ENCODE measurements around the gene RABGAP1L. TPM values are rescaled to one million over a fixed set of nuclear protein-coding genes. Genes with fewer than 3 reads are reported as not detected.
"Not testable (repeated sequence)": the region's sequence is repeated elsewhere in the genome, so short reads cannot be mapped to it uniquely, and the experiment has no call there.

RABGAP1L gene
- total RNA-seq, 4 donors from 2014 or later = 70.5 to 100 (median 92.6) TPM

DNA sequence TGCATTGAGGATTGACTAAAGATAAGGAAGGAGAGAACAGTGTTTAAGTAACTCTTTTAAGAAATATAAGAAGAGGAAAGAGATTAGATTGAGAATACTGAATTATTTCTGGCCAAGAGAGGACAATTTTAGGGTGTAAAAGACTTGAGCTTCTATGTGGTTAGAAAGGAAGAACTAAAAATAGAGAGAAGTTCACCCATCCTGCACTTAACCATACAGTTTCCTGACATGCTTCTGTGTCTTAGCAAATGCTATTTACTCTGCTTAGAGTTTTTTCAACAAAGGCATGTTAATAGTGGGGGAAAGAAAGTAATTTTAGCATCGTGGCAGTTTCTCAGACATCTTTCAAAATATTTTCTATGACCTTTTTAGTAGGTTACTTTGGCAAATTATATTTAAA lies 165.6 kb downstream of the RABGAP1L start:
- no peak for DNase-seq
- Histone ChIP-seq H3K4me1 (no peaks in the 10 kb centered on the region), H3K4me3 (replicated peaks in 1 of 3) (no peak overlapping the region), H3K9me3 (no peaks in the 10 kb centered on the region), H3K27me3 (no peaks in the 10 kb centered on the region), H3K27ac (no peak overlapping the region), H3K36me3 (peaks cover 0 to 3% of the 10 kb centered on the region in 2 donors)
- intact Hi-C loops (cut with DNase I) = no loop called here
- WGBS, 2 donors = 67 to 76% methylated on average over 1 of the region's 1 CpG
- no peak for TF ChIP-seq POLR2A (IDR thresholded peaks at IDR 0.05)
- TF ChIP-seq, protein P1, sequence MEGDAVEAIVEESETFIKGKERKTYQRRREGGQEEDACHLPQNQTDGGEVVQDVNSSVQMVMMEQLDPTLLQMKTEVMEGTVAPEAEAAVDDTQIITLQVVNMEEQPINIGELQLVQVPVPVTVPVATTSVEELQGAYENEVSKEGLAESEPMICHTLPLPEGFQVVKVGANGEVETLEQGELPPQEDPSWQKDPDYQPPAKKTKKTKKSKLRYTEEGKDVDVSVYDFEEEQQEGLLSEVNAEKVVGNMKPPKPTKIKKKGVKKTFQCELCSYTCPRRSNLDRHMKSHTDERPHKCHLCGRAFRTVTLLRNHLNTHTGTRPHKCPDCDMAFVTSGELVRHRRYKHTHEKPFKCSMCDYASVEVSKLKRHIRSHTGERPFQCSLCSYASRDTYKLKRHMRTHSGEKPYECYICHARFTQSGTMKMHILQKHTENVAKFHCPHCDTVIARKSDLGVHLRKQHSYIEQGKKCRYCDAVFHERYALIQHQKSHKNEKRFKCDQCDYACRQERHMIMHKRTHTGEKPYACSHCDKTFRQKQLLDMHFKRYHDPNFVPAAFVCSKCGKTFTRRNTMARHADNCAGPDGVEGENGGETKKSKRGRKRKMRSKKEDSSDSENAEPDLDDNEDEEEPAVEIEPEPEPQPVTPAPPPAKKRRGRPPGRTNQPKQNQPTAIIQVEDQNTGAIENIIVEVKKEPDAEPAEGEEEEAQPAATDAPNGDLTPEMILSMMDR (IDR thresholded peaks at IDR 0.05) = no peak

DNA sequence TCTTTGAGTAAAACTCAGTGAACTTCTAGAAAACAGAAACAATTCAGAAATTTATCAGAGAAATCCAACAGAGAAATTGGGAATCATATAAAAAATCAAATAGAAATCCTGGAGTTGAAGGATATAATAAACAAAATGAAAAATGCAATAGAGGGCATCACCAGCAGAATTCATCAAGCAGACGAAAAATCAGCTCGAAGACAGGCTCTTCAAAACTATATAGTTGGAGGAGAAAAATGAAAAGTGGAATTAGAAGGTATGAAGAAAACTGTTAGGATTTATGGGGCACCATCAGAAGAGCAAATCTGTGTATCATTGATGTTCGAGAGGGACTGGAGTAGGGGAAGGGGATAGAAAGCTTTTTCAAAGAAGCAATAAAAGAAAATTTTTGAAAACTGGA lies 167.0 kb downstream of the RABGAP1L start:
- Histone ChIP-seq H3K27me3 (no peaks in the 10 kb centered on the region), H3K27ac (no peak overlapping the region), H3K4me3 (replicated peaks in 1 of 3) (no peak overlapping the region), H3K9me3 (no peaks in the 10 kb centered on the region), H3K36me3 (peaks cover 0 to 3% of the 10 kb centered on the region in 2 donors), H3K4me1 (no peaks in the 10 kb centered on the region)
- intact Hi-C loops (cut with DNase I) = no loop called here
- 97 to 99% methylated on average over 3 of the region's 3 CpGs for WGBS, 2 donors
- TF ChIP-seq, protein P1 (IDR thresholded peaks at IDR 0.05) = no peak
- TF ChIP-seq POLR2A (IDR thresholded peaks at IDR 0.05) = no peak
- no peak for DNase-seq

DNA sequence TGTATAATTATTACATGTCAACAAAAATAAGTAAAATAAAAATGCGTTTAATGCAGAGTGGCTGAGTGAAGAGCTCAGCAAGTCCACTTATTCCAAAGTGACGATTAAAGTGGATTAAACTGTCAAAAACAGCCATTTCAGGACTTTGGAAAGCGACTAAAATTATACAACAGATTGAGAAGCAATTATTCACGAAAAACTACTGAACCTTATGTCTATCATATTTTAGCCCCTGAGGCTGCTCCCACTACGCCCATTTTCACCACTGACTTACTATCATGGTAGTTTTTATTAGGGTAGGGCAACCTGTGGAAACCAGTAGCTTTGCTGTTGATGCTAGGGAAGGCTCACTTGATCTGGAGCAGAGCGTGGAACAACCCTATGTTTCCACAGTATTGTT lies 174.1 kb downstream of the RABGAP1L start:
- Histone ChIP-seq H3K36me3 (no peaks in the 10 kb centered on the region), H3K4me1 (no peaks in the 10 kb centered on the region), H3K9me3 (no peaks in the 10 kb centered on the region), H3K4me3 (replicated peaks in 1 of 3) (no peak overlapping the region), H3K27me3 (no peaks in the 10 kb centered on the region), H3K27ac (no peak overlapping the region)
- TF ChIP-seq, protein P1 (IDR thresholded peaks at IDR 0.05) = no peak
- TF ChIP-seq POLR2A (IDR thresholded peaks at IDR 0.05) = no peak
- WGBS, 2 donors = 93 to 95% methylated on average over 6 of the region's 6 CpGs
- DNase-seq = no peak
- intact Hi-C loops (cut with DNase I) = no loop called here

DNA sequence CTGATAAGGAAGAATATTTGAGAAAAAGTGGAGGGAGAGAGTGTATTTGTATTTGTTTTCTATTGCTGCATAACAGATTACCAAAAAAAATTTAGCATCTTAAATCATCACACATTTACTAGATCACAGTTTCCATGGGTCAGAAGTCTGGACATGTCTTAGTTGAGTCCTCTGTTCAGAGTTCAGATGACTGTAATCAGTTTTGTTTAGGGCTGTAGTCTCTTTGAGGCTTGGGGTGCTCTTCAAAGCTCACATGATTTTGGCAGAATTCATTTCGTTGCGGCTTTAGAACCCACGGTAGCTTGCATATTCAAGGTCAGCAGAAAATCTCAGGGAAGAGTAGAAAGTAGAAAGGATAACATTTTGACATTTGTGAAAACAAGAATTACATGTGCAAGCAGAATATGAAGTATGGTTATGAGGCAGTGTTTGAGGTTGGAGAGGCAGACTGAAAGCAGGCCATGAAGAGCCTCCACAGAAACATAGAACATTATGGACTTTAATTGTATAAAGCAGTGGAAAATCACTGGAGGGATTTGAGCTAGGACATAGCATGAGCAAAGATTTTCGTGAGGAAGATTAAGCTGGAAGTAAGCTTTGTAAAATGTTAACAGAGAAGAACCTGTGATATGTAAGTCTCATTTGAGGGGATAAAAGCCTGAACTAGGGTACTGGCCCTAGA lies 177.8 kb downstream of the RABGAP1L start:
- no peak for TF ChIP-seq POLR2A (IDR thresholded peaks at IDR 0.05)
- WGBS, 2 donors = 88 to 95% methylated on average over 4 of the region's 4 CpGs
- Histone ChIP-seq H3K9me3 (no peaks in the 10 kb centered on the region), H3K27me3 (no peaks in the 10 kb centered on the region), H3K27ac (no peak overlapping the region), H3K4me1 (no peaks in the 10 kb centered on the region), H3K36me3 (no peaks in the 10 kb centered on the region), H3K4me3 (replicated peaks in 1 of 3) (no peak overlapping the region)
- intact Hi-C loops (cut with DNase I) = no loop called here
- no peak for DNase-seq

DNA sequence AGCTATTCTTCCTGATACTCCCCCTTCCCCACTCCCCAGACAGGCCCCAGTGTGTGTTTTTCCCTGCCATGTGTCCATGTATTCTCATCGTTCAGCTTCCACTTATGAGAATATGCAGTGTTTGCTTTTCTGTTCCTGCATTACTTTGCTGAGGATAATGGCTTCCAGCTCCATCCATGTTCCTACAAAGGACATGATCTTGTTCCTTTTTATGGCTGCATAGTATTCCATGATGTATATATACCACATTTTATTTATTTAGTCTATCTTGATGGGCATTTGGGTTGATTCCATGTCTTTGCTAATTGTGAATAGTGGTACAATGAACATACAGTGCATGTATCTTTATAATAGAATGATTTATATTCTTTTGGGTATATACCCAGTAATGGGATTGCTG lies 181.1 kb downstream of the RABGAP1L start:
- intact Hi-C loops (cut with DNase I); DNase-seq; H3K4me1 ChIP-seq; H3K4me3 ChIP-seq (replicated peaks in 1 of 3); H3K36me3 ChIP-seq; H3K9me3 ChIP-seq; H3K27me3 ChIP-seq; H3K27ac ChIP-seq: not testable (repeated sequence)
- 91 to 94% methylated on average over 1 of the region's 1 CpG for WGBS, 2 donors

DNA sequence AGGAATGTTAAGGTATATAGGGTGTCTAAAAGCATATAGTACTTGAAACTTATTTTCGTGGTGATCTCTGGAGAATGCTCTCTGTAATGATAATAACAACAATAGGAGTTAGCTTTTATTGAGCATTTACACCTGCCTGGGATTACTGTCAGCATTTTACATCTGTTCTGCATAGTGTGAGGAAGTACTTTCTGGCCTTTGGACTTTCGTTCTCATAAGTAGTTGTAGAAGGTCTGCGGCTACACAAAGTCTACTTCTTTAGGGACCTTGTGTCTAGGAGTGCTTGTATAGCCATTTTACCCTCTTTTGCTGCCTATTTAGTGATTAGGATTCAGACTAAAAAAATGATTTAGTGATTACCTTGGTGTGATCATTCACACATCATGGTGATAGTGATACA lies 184.8 kb downstream of the RABGAP1L start:
- DNase-seq = no peak
- H3K27me3 ChIP-seq = no peaks in the 10 kb centered on the region
- H3K27ac ChIP-seq = no peak overlapping the region
- TF ChIP-seq, protein P1 (IDR thresholded peaks at IDR 0.05) = no peak
- TF ChIP-seq POLR2A (IDR thresholded peaks at IDR 0.05) = no peak
- intact Hi-C loops (cut with DNase I) = no loop called here
- no peaks in the 10 kb centered on the region for H3K4me1 ChIP-seq
- H3K36me3 ChIP-seq = no peaks in the 10 kb centered on the region
- 95% methylated on average over 3 of the region's 3 CpGs for WGBS, 2 donors
- no peak overlapping the region for H3K4me3 ChIP-seq (replicated peaks in 1 of 3)
- H3K9me3 ChIP-seq = no peaks in the 10 kb centered on the region

Data from thyroid gland (tissue), 4 donors.